Posterior cingulate gyrus (tissue), 11 donors: ENCODE measurements around the gene SLC30A4.

Experiments
- DNase-seq, 10 donors: peaks; one replicate each; pipeline versions ENCODE4 v3.0.0 to v3.0.0-alpha.2; 2020 to 2021; ENCODE audit warnings: mixed read lengths in 3 of 10
- intact Hi-C: fragments of 100-400 bp; cut with DNase I; formaldehyde crosslinking; loops from one replicate; pipeline ENCODE4 v1.15.1; 2023

SLC30A4 gene

GRCh38 chr15:45456212-45457106, 66.1 kb downstream of the SLC30A4 start:
- intact Hi-C loops = loop anchor here (1.0 to 5.0 kb wide), 2 partner anchors 26 to 149 kb away; no protein-coding TSS in a partner anchor
- DNase-seq = peak in 3 of 10 donors; percentile 19 to 90 (median 44)

- intact Hi-C loops = loop anchor here (5.0 kb wide), 1 partner anchor 148 kb away; no protein-coding TSS in a partner anchor
- DNase-seq = peak in 6 of 10 donors; percentile 18 to 89 (median 35)
Observed at GRCh38 chr15:45454814-45455213, 67.7 kb downstream of the SLC30A4 start.

- DNase-seq = no peak
- intact Hi-C loops = no loop called here
Observed at GRCh38 chr15:45451265-45451664, 71.3 kb downstream of the SLC30A4 start.

- intact Hi-C loops = no loop called here
- no peak for DNase-seq
Observed at GRCh38 chr15:45449916-45450867, 72.4 kb downstream of the SLC30A4 start.

- intact Hi-C loops = no loop called here
- no peak for DNase-seq
Observed at GRCh38 chr15:45449395-45449794, 73.2 kb downstream of the SLC30A4 start.

GRCh38 chr15:45448066-45448915, 74.3 kb downstream of the SLC30A4 start:
- intact Hi-C loops = no loop called here
- DNase-seq = no peak

- intact Hi-C loops = no loop called here
- no peak for DNase-seq
Observed at GRCh38 chr15:45443645-45444044, 78.9 kb downstream of the SLC30A4 start.

GRCh38 chr15:45442507-45443135, 79.9 kb downstream of the SLC30A4 start:
- intact Hi-C loops = no loop called here
- DNase-seq = no peak

GRCh38 chr15:45441686-45442085, 80.9 kb downstream of the SLC30A4 start:
- no peak for DNase-seq
- intact Hi-C loops = no loop called here

- DNase-seq = no peak
- intact Hi-C loops = no loop called here
Observed at GRCh38 chr15:45441036-45441435, 81.5 kb downstream of the SLC30A4 start.

GRCh38 chr15:45439521-45440260, 82.9 kb downstream of the SLC30A4 start:
- intact Hi-C loops = no loop called here
- no peak for DNase-seq

GRCh38 chr15:45435124-45435903, 87.2 kb downstream of the SLC30A4 start:
- intact Hi-C loops = no loop called here
- DNase-seq = no peak

GRCh38 chr15:45434078-45434567, 88.4 kb downstream of the SLC30A4 start:
- intact Hi-C loops = no loop called here
- no peak for DNase-seq

GRCh38 chr15:45431511-45431910, 91.0 kb downstream of the SLC30A4 start:
- DNase-seq = no peak
- intact Hi-C loops = no loop called here

- intact Hi-C loops = loop anchor here (1.0 kb wide), 1 partner anchor 27 kb away; no protein-coding TSS in a partner anchor
- DNase-seq = peak in 7 of 10 donors; percentile 17 to 91 (median 68)
Observed at GRCh38 chr15:45429941-45430792, 92.4 kb downstream of the SLC30A4 start.
